NCI-H1694 treated with DMSO at 0.1 percent for 48 hours (cell line): ENCODE results near the gene CSMD2.

Experiments used
- DNase-seq: peaks from one replicate; lab custom pipeline; 2025; lab: John Stamatoyannopoulos, UW

The CSMD2 gene

GRCh38 chr1:33960188-33960895 lies 204.7 kb downstream of the CSMD2 start:
- DNase-seq = no peak

- no peak for DNase-seq
Measured at GRCh38 chr1:33957854-33958253, 207.2 kb downstream of the CSMD2 start.

GRCh38 chr1:33955096-33955495 lies 209.9 kb downstream of the CSMD2 start:
- DNase-seq = no peak

- no peak for DNase-seq
Measured at GRCh38 chr1:33949570-33949969, 215.5 kb downstream of the CSMD2 start.

GRCh38 chr1:33948291-33948690 lies 216.7 kb downstream of the CSMD2 start:
- no peak for DNase-seq

GRCh38 chr1:33946836-33947235 lies 218.2 kb downstream of the CSMD2 start:
- no peak for DNase-seq

GRCh38 chr1:33944846-33945245 lies 220.2 kb downstream of the CSMD2 start:
- no peak for DNase-seq

- DNase-seq = no peak
Measured at GRCh38 chr1:33943978-33944377, 221.1 kb downstream of the CSMD2 start.

GRCh38 chr1:33932871-33933270 lies 232.2 kb downstream of the CSMD2 start:
- no peak for DNase-seq

- no peak for DNase-seq
Measured at GRCh38 chr1:33931111-33931475, 233.9 kb downstream of the CSMD2 start.

GRCh38 chr1:33930346-33931110 lies 234.5 kb downstream of the CSMD2 start:
- no peak for DNase-seq

- DNase-seq = no peak
Measured at GRCh38 chr1:33928251-33928650, 236.8 kb downstream of the CSMD2 start.

GRCh38 chr1:33927721-33928120 lies 237.3 kb downstream of the CSMD2 start:
- DNase-seq = no peak

- DNase-seq = no peak
Measured at GRCh38 chr1:33925586-33925985, 239.4 kb downstream of the CSMD2 start.

- no peak for DNase-seq
Measured at GRCh38 chr1:33921281-33921680, 243.7 kb downstream of the CSMD2 start.

- DNase-seq = no peak
Measured at GRCh38 chr1:33918368-33918767, 246.7 kb downstream of the CSMD2 start.

GRCh38 chr1:33916786-33917185 lies 248.2 kb downstream of the CSMD2 start:
- no peak for DNase-seq

- DNase-seq = no peak
Measured at GRCh38 chr1:33914531-33914930, 250.5 kb downstream of the CSMD2 start.

- DNase-seq = no peak
Measured at GRCh38 chr1:33908324-33908956, 256.6 kb downstream of the CSMD2 start.

- no peak for DNase-seq
Measured at GRCh38 chr1:33906156-33906555, 258.9 kb downstream of the CSMD2 start.

GRCh38 chr1:33905241-33905640 lies 259.8 kb downstream of the CSMD2 start:
- no peak for DNase-seq

GRCh38 chr1:33903210-33903589 lies 261.8 kb downstream of the CSMD2 start:
- no peak for DNase-seq

GRCh38 chr1:33902486-33903209 lies 262.4 kb downstream of the CSMD2 start:
- DNase-seq = no peak
